Activated CD4-positive, alpha-beta T cell treated with anti-CD3 and anti-CD28 coated beads for 24 hours (primary cell): ENCODE measurements around the gene IFI30.
A peak's percentile ranks its signal among the peaks of the same experiment; 100 is the strongest.
"Not testable (repeated sequence)": the region's sequence is repeated elsewhere in the genome, so short reads cannot be mapped to it uniquely, and the experiment has no call there.

Source experiments
- DNase-seq, 2 donors: peaks; one replicate each; pipeline ENCODE4 v3.0.0-alpha.2; 2020; ENCODE audit warnings: low read depth in 2 of 2

IFI30 gene

DNA sequence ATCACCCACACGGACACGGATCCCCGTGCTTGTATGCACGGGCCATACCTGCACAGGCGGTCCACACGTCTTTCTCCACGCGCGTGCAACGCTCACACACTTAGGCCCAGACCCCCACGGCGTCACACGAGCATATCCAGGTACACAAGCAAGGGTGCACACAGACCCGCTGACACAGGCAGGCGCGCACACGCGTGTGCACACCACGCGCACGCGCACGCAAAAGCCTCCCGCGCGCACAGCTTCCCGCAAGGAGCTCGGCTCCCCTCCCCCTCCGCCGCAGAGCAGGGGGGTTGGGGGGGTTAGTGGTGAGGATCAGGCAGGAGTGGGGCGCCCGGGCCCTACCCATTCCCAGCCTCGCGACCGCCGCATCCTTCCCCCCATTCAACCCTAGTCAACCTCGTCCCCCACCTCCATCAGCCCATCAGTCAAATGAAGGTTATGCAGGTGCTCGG lies 29.8 kb downstream of the IFI30 start:
- peak in 1 of 2 donors; percentile 18 for DNase-seq

DNA sequence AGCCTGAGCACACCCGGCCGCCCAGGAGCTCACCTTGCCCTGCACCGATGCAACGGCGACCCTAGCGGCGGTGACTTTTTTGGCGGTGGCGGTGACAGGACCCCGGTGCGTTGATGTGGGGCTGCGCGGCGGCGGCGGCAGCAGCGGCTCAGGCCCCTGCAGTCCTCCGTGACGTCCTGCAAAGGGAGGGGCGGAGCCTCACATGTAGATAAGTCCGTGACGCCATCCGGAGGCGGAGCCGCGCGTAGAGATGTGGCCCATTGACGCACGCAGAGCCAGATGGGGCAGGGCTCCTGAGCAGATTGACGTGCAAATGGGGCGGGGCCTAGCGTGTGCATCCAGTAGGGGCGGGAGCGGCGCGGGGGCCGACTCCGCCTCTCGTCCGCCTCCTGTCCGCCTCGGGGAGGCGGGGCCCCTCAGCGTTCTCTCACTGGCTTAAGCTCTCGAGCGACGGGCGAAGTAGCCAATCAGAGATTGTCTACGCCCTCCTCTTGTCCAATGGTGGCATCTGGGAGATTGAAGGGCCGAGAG lies 30.3 kb downstream of the IFI30 start, which contains the start of gene RAB3A:
Gene RAB3A, minus strand, starts transcription at position 180 of the 531 bp plus-strand sequence. CDS start 1,302 bp downstream, outside the sequence.
- peak; percentile 98 to 99 for DNase-seq

DNA sequence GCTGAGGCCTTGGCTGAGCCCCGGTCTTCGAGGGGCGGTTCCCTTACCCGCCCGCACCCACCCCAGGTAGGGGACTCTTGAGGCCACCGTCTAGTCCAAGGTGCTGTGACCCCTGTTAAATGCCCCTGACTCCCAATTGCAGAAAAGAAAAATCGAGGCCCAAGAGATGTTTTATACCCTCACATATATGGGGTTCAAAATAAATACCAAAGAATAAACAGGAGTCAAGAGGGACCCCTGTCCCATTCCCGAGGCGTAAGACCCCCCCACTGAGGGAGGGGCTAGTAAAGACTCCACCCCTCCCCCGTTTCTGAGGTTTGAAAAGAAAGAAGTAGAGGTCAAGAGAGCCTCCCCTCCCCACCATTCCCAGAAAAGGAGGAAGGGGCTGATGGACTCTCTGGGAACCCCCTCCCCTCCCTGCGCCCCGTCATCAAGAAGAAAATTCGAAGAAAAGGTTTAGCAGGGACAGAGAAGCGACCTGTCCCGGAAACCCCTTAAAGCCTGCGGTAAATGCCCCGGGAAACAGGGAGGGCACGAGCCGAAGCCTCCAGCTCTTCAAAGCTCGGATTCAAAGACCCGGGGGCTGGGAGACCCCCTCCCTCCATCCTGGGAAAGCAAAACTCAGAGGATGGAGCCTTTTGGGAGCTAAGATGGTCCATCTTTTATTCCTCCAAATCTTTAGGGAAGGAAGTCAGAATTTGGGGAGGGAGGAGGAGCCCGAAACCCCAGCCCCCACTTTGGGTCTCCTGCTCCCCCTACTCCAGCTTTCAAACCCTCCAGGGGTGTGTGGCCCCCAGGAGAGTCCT lies 31.0 kb downstream of the IFI30 start:
- peak in 1 of 2 donors; percentile 15 for DNase-seq

DNA sequence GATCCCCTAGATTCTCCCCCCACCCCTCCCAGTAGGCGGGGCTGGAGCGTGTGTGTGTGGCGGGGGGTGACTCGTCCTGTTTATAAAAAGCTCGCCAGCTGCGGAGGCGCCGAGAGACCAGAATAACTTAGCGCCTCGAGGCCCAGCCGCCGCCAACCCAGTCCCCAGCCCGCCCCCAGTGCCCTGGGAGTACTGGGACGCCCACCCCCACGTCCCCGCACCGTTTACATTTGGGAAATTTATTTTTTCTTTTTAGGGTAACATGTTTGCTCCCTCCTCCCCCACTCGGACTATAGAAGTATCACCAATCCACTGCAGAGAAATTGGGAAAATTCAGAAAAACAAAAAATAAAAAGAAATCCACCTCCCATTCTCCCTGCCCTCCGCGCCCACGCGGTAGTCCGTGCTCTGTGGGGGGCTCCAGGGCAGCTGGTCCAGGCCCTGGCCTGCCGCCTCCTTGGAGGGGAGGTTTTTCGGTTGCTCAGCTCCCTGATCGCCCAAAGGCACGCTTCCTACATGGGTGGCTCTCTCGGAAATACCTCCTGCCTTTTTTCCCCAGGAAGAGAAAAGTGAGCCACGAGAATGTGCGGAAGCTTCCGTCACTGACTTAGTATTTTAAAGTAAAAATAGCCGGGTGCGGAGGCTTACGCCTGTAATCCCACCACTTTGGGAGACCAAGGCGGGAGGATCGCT lies 31.7 kb downstream of the IFI30 start:
- DNase-seq: peak in 1 of 2 donors; percentile 34

DNA sequence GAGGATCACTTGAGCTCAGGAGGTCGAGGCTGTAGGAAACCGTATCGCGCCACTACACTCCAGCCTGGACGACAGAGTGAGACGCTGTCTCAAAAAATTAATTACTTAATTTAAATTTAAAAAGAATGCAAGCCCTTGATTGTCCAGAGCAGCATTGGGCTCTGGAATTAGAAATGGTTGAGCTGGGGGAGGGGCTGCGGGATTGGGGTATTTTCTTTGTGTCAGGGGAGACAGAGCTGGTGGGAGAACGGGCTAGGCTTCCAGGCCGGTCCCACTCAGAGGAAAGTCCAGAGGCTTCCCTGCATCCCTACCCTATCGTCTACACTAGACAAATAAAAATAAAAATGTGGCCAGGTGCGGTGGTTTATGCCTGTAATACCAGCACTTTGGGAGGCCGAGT lies 32.4 kb downstream of the IFI30 start:
- no peak for DNase-seq

DNA sequence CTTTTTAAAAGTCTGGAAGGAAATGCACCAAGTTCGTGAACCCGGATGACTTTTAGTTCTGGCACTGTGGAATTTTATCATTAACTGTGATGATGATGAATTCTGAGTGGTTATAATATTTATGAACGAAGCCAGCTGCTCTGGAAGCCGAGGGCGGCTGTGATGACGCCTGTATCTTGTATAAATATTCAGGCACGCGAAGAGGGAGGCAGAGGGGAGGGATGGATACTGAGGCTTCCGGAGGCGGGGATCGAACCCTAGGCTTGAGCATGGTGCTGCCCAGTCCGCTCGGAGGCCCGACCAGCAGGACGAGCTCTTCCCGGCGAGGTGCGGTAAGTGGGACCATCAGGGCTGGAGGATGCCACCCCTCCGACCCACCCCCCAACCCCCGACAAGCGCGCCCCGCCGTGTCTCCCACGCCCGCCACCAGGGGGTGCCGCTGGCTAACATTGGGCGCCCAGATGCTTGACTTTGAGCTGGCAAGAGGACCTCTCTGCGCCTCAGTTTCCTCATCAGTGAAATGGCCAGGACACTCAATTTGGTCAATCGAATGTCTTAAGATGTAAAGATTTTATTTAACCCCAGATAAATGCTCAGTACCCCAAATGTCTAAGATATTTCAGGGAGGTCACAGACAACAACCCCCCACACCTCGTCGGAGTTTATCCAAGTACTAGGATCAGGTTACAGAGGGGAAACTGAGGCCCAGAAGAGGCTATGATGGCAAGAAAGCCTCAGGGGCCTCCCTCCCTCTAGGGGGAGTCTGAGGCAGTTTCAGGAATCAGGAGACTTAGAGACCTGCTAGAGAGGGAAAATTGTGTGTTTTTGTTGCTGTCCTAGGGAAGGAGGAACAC lies 34.7 kb downstream of the IFI30 start:
- peak in 1 of 2 donors; percentile 46 for DNase-seq

DNA sequence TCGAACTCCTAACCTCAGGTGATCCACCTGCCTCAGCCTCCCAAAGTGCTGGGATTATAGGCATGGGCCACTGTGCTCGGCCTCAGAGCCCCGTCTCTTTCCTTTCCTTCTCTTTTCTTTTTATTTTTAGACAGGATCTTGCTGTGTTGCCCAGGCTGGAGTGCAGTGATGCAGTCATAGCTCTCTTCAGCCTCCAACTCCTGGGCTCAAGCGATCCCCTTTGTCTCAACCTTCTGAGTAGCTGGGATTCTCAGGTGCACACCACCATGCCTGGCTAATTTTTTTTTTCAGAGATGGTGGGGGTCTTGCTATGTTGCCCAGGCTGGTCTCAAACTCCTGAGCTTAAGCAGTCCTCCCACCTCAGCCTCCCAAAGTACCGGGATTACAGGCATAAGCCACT lies 36.3 kb downstream of the IFI30 start:
- not testable (repeated sequence) for DNase-seq

DNA sequence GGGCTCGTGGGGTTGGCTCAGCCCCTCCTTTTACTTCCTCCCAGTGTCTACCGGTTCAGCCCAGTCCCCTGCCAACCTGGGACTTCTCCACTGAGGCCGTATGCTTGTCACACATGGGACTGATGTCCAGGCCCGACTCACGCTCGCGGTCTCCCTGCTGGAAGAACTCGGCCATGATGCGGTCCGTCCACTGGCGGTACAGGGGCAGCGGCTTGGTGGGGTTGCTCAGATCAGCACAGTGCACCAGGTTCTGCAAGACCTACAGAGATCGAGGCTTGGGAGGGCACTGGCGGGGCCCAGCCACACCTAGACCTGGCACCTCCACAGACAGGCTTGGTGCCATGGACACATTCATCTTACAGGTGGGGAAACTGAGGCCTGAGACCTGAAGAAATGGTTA lies 38.1 kb downstream of the IFI30 start:
- no peak for DNase-seq

DNA sequence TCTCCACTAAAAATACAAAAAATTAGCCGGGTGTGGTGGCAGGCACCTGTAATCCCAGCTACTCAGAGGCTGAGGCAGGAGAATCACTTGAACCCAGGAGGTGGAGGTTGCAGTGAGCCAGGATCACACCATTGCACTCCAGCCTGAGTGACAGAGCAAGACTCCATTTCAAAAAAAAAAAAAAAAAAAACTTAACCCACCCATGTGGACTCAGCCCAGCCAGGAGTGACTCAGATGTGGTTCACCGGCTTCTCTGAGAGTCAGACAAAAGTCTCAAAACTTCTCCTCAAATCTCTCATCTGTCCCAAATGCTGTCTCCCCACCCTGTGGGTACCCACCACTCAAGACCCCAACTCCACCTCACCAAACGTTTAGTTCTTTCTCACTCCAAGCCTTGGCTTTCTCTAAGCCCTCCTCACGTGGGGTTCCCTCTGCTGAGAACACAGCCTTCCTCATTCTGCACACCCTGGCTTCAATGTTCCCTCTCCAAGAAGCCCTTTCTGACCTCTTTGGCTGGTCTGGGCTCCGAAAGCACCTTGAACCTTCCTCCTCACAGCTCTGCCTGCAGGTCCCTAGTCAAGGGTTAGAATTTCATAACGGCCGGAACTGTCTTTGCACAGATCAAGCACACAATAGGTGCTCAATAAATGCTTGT lies 41.3 kb downstream of the IFI30 start:
- no peak for DNase-seq

DNA sequence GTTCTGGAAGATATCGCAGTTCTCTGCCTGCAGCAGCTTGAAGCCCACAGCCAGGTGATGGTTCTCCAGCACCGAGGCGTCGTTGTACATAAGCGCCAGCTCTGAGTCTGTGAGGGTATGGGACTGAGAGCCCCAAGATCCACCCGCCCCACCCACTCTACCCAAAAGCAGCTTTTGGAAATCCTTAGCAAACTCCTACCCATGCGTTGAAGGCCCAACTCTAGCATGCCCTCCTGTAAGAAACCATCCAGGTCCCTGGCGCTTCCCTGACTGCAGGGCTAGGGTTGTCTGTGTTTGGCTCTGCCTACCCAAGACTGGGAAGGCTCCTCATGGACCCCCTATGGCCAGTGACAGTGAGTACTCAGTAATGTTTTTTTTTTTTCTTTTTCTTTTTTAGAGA lies 43.2 kb downstream of the IFI30 start:
- DNase-seq: no peak

DNA sequence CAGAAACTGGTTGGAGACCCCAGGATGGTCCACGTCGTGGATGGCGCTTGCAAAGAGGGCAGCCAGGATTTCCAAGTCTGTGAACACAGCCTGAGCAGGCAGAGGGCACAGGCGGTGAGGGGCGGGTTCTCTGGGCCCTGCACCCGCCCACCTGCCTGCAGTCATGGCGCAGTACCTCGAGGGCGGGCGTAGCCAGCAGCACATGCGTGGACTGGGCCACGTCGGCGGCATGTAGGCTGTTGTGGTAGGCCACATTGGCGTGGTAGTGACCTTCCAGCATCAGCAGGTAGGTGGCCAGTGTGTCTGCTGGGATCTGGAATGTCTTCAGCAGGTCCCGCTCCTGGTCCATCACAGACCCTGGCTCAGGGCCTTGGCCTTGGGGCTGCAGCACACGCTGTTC lies 44.5 kb downstream of the IFI30 start:
- DNase-seq: no peak

DNA sequence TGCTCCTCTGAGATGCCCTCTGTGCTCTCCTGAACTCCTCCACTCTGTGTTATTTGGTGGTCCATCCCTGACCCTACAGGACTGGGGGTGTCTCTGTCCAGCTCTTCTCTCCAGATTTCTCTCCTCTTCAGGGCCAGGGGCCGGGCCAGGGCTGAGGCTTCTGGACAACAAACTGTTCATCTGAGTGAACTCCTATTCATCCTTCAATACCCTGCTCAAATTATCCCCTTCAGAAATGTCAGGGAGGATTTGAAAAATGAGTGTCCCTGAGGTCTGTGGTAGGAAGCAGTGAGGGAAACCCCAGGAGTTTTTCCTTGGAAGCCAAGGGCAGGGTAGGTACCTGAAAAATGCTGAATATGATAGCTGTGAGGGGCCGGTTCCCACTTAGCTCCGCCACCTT lies 45.0 kb downstream of the IFI30 start:
- no peak for DNase-seq

DNA sequence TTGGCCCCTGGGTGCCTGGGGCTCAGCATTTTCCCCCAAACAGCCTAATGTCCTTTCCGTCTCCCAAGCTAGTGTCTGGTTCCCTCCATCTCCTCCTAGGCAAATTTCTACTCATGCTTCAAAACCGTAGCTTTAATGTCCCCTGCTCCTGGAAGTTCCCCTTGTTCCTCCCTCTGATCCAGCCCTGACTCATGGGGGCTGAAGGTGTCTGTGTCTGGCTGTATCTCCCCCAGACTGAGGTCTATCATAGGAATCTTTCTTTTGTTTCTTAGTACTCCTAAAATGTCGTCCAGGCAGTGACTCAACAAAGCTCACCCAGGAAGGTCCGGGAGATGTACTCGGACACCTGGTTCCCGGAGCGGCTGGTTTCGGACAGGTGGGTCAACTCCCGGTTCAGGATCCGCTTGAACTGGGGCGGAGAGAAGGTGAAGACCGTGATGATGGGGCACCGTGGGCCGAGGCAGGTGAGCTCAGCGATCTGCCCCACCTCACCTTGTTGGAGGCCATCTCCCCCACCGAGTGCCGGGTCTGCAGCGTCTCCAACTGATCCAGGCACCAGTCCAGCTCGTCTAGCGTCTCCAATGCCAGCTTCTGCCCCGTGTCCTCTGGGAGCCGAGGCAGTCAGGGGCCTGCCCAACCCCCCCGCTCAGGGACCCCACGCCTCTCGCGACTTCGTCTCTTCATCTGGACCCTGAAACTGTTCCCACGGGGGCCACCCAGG lies 46.5 kb downstream of the IFI30 start:
- DNase-seq: no peak

DNA sequence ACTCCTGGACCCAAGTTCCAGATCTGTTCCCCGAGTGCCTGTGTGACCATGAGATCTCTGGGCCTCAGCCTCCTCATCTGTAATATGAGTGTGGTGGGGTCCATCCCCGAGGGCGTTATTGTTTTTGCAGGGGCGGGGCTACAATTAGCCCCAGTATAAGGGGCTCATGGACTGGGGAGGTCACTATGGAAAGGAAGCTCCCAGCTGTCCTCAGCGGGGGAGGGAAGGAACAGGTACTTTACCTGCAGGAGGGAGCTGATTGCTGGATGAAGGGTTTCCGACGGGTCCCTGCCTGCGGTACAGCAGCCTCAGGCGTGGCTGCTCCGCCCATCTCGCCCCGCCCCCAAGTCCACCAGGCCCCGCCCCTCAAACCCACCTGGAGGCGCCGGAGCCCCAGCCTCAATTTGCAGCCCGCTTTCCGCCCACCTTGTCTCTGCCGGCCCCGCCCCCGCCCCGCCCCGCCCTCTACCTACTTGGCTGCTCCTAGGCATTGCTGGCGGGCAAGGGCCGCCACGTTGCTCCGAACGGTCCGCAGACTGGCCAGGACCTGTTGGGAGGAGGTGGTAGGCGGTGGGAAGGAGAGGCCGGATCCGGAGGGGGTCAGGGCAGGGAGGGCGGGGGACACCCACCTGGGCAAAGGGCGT lies 47.1 kb downstream of the IFI30 start:
- no peak for DNase-seq

DNA sequence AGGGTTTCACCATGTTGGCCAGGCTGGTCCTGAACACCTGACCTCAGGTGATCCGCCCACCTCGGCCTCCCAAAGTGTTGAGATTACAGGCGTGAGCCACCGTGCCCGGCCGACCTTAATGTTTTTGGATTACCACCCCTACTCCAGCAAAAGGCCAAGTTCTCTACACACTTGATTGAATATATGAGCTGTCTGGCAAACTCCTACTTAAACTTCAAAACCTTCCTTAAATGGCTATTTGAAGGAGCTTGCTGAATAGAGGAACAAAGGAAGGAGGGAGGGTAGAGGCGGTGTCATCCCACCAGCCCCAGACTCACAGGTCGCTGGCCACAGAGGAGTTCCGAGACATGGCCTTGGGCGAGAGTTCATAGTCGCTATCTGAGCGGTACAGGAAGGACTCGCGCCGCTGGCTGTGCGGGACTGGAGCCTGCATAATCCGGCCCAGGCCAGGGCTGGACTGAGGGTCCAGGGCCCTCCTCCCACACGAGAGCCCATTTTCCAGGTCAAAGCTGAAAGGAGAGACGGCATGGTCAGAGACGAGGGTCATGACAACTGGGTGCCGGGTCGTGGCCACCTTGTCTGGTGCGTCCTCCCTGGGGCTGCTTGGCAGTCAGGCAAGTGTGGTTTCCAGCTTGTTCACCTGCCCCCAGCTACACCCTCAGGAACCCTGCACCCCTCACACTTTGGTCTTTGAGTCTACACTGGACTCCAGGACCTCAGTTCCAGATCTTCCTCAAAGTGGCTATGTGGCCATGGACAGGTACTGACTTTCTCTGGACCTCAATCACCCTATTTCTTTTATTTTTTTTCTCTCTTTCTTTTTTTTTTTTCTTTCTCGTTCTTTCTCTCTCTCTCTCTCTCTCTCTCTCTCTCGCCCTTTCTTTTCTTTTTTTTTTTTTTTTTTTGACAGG lies 48.5 kb downstream of the IFI30 start:
- DNase-seq: no peak

DNA sequence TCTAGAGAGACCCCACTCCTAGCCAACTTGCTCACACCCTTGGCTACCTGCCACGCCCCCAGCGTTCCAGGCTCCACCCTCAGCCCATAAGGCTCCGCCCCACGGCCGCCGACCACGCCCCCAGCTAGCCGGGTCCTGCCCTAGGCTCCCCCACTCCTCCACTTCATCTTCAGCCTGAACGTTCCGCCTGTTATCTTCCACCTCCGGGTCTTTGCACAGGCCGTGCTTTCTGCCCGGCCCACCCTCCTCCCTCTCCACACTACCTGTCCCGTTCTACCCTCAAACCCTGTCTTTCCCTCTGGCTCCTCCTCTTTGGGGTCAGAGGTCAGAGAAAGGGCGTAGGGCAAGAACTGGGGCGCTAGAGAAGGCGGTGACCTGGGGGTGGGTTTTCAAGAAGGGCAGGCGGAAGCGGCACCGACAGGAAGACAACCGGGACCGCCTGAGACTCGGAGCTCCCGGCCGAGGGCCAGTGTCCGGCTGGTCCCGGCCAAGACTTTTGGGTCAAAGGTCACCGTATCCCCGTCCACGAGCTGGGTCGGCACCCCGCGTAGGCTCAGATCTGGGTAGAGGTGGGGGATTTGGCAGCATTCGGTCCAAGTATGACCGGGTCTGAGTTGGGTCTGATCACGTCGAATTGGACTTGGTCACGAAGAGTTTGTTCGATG lies 50.4 kb downstream of the IFI30 start:
- DNase-seq: no peak

DNA sequence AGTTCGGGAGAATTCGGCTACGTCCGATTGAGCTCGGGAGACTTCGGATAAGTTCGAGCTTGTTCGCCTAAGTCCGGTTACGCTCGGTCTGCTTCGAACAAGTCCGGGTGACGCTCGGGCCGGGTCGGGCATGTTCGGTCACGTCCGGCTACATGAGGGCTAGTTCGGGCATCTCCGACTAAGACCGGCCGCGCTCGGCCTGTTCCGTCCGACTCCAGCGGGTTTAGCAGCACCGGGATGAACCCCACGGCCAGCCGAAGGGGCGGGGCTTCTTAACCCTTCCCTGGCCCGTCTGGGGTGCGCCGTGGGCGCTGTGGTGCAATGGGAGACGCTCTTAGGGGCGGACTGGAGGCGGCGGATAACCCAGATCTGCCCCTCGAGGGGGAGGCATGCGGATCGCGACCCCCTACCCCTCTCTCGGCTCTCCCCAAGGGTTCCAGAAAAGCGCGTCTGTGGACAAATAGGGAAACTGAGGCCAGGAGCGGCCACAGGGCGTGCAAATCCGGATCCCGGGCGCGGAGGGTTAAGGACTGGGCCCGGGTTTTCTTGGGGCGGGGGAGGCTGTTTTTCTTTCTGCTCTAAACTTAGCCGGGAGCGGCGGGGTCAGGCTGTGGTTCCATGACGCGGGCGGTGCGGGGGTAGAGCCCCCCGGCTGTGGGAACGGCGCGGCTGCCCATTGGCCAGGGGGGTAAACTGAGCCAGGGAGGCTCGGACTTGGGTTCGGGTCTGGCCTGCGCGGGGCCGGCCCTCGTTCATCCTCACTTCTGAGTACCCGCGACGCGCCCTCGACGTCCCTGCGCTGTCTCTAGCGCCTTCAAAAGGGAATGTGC lies 51.1 kb downstream of the IFI30 start:
- peak; percentile 89 to 96 for DNase-seq

DNA sequence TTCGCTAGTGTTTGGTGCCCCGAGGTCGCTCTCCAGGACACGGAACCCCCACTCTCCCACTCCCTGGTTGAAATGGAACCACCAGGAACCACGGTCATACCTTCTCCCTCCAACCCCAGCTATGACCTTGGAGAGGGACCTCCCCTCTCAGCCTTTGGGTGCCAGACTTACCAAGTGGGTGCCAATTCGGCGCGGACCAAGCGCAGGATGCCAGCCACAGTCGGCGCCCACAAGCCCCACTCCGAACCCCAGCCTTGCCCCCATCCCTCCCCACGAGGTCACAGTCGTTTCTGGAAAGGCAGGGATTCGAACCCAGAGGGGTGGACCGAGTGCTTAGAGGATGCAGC lies 51.7 kb downstream of the IFI30 start:
- no peak for DNase-seq
